ENCODE results near the gene ROCK2. TPM values are rescaled to one million over a fixed set of nuclear protein-coding genes. Genes with fewer than 3 reads are reported as not detected.

ROCK2 gene
- total RNA-seq, 2 donors from 2014 or later = 19.1 to 26.3 TPM

DNA sequence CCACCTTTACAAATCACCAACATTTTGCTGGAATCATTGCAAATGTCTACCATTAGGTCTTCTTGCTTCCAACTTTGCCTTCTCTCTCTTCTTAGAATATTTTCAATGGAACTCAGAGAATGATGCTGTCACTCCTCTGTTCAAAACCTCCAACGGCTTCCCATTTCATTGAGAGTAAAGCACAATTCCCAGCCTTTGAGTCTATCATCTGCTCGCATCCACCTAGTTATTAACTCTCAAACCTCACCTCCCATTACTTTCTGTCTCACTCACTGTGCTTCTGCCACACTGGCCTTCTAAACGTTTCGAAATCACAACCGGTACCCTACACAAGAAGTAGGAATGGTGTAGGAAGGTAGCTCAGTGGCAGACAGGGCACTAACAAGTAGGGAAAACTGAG is 40.0 kb downstream of the ROCK2 start:
- no peak overlapping the region for H3K4me3 Mint-ChIP-seq
- ATAC-seq = no peak
- no peaks in the 10 kb centered on the region for H3K27me3 Mint-ChIP-seq
- H3K4me1 Mint-ChIP-seq (ENCODE audit: low read depth in 2 of 2) = peaks cover 6 to 16% of the 10 kb centered on the region in 2 donors
- no peaks in the 10 kb centered on the region for H3K36me3 Mint-ChIP-seq
- H3K27ac Mint-ChIP-seq = no peak overlapping the region
- DNase-seq (ENCODE audit: low spot score) = no peak
- no peaks in the 10 kb centered on the region for H3K9me3 Mint-ChIP-seq

DNA sequence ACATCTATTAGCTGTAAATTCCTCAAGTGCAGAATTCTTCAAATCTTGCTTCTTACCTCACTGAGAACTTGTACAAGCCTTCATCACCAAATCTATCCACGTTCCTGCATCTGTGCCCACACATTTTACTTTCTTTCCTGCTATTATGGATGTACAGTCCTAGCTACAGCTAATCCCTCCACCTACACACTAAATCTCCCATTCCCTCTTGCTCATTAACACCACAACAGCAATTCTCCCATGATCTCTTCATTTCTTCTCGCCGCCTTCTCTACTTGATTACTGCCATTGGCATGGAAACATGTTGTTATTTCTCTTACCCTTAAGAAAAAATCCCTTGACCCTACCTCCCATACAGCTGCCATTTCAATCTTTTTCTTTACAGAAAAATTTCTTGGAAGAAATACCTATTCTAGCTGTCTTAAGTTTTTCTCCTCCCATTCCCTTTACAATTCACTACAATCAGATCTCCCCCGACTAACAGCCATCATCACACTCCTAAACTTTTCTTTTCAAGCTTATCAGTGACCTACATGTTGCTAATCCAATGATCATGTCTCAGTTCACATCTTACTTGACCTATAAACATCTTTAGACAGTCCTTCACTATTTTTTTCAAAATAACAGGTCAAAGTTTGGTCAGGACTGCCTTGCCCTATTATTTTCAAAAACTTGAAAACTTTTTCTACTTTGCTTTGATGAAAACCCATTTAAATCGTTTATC is 41.0 kb downstream of the ROCK2 start:
- H3K9me3 Mint-ChIP-seq = no peaks in the 10 kb centered on the region

DNA sequence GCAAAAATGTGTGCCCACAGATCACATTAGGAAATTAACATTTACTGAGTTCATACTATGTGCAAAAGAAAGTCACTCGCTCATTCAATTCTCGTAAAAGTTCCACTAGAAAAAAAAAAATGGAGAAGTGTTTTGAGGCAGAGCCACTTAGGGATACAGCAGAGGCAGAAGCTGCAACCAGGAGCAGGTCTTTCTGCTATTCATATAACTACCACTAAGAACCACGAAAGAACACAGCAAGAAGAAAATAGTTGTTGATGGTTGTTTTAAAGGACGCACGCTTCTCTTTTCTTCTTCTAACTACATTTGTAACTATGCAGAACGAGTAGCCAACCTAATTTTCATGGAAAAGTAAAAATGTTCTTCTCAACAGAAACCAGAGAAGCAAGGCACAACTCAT is 45.0 kb downstream of the ROCK2 start:
- H3K27me3 Mint-ChIP-seq = no peaks in the 10 kb centered on the region
- no peak overlapping the region for H3K27ac Mint-ChIP-seq
- H3K4me1 Mint-ChIP-seq (ENCODE audit: low read depth in 2 of 2) = peaks cover 6 to 12% of the 10 kb centered on the region in 2 donors
- ATAC-seq (no peak), DNase-seq (ENCODE audit: low spot score) (no peak)
- no peaks in the 10 kb centered on the region for H3K36me3 Mint-ChIP-seq
- no peak overlapping the region for H3K4me3 Mint-ChIP-seq
- H3K9me3 Mint-ChIP-seq = no peaks in the 10 kb centered on the region

More for the DNA sequence above, 41.0 kb downstream of the ROCK2 start:
- Mint-ChIP-seq H3K4me1 (ENCODE audit: low read depth in 2 of 2) (peaks cover 6 to 16% of the 10 kb centered on the region in 2 donors), H3K27me3 (no peaks in the 10 kb centered on the region), H3K27ac (no peak overlapping the region), H3K36me3 (no peaks in the 10 kb centered on the region), H3K4me3 (no peak overlapping the region)
- ATAC-seq = no peak
- DNase-seq (ENCODE audit: low spot score) = no peak

DNA sequence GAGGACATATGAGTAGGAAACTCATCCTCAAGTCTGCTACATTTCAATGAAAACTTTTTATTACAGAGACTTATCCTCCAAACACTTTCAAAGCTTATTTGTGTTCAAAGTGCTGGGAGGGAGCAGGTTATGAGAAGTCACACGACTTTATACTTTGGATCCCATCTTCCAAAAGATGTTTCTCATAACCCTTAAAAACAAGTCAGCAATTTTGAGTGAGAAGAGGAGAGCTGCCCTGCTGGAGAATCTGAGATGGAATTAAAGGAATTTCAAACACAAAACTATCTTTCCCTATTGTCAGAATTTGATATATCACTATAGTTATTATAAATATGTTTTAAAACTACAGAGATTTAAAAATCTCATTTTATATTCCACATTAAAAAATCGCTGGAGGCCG is 45.8 kb downstream of the ROCK2 start:
- Mint-ChIP-seq H3K9me3 (no peaks in the 10 kb centered on the region), H3K27me3 (no peaks in the 10 kb centered on the region), H3K4me3 (no peak overlapping the region), H3K36me3 (no peaks in the 10 kb centered on the region), H3K27ac (no peak overlapping the region), H3K4me1 (ENCODE audit: low read depth in 2 of 2) (peaks cover 6 to 12% of the 10 kb centered on the region in 2 donors)
- no peak for DNase-seq (ENCODE audit: low spot score)
- ATAC-seq = no peak

DNA sequence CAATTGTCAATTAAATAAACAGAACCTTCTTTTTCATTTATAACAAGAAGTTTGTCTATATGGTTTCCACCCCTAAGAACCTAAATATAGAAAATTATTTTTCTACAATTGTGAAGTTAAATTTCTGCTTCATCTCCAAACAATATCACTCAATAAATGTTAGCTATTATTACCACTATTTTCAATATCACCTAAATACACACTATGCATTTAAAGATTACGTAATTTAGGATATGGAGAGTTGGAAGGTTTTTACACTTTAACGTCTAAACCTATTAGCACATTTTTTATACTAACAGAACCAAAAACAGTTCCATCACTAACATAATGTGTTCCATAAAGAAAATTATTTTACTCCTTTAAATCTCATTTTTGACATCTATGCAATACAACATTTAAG is 48.0 kb downstream of the ROCK2 start:
- no peaks in the 10 kb centered on the region for H3K36me3 Mint-ChIP-seq
- H3K27ac Mint-ChIP-seq = no peak overlapping the region
- no peaks in the 10 kb centered on the region for H3K27me3 Mint-ChIP-seq
- no peak for DNase-seq (ENCODE audit: low spot score)
- no peak overlapping the region for H3K4me3 Mint-ChIP-seq
- H3K9me3 Mint-ChIP-seq = no peaks in the 10 kb centered on the region
- peaks cover 13 to 19% of the 10 kb centered on the region in 2 donors for H3K4me1 Mint-ChIP-seq (ENCODE audit: low read depth in 2 of 2)
- no peak for ATAC-seq

DNA sequence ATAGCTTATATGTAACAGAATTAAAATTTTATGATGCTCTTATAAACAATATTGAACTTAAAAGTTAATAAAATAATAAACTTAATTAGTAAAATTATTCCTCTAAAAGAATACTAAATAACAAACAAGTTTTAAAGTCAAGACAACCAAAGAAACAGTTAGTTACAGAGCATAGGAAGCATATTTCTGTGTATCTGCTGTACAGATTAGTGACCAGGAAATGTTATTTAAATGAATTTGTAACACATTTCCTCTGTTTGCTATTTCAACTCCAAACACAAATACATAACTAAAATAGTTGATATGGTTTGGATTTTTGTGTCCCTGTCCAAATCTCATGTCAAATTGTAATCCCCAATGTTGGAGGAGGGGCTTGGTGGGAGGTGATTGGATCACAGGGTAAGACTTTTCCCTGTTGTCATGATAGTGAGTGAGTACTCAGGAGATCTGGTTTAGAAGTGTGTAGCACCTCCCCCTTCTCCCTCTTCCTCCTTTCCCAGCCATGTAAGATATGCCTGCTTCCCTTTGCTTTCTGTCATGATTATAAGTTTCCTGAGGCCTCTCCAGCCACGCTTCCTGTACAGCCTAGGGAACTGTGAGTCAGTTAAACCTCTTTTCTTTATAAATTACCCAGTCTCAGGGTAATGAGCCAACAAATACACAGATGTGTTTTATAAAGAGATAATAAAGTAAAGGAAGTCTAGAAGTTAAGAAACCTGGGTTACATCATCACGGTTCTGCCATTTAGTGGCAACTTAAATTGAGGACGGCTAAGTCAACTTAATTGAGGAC is 51.8 kb downstream of the ROCK2 start:
- Mint-ChIP-seq H3K4me3 (no peak overlapping the region), H3K9me3 (no peaks in the 10 kb centered on the region), H3K27me3 (no peaks in the 10 kb centered on the region), H3K36me3 (no peaks in the 10 kb centered on the region), H3K27ac (peak overlapping the region in 1 of 2 donors; percentile 56), H3K4me1 (ENCODE audit: low read depth in 2 of 2) (peaks cover 13 to 33% of the 10 kb centered on the region in 2 donors)
- DNase-seq (ENCODE audit: low spot score) (no peak), ATAC-seq (no peak)

DNA sequence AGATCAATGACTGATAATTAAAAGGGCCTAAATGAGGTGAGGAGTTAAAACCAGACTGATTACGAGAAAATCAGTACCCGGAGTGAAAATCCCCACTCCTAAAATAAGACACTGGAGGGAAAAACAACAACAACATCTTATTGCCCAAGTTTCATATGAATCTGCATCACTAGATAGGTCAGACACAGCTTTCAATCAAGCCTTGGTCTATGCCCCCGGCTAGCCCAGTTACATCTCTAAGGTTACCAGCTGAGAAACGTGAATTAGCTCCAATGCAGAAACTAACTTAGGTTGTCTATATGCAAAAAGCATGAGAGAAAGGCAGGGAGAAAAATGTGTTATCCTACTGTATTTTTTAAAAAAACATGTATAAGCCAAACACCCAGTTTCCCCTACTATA is 53.7 kb downstream of the ROCK2 start:
- no peaks in the 10 kb centered on the region for H3K27me3 Mint-ChIP-seq
- DNase-seq (ENCODE audit: low spot score) (no peak), ATAC-seq (no peak)
- H3K36me3 Mint-ChIP-seq = no peaks in the 10 kb centered on the region
- H3K9me3 Mint-ChIP-seq = no peaks in the 10 kb centered on the region
- peaks cover 13 to 27% of the 10 kb centered on the region in 2 donors for H3K4me1 Mint-ChIP-seq (ENCODE audit: low read depth in 2 of 2)
- H3K4me3 Mint-ChIP-seq = no peak overlapping the region
- no peak overlapping the region for H3K27ac Mint-ChIP-seq

DNA sequence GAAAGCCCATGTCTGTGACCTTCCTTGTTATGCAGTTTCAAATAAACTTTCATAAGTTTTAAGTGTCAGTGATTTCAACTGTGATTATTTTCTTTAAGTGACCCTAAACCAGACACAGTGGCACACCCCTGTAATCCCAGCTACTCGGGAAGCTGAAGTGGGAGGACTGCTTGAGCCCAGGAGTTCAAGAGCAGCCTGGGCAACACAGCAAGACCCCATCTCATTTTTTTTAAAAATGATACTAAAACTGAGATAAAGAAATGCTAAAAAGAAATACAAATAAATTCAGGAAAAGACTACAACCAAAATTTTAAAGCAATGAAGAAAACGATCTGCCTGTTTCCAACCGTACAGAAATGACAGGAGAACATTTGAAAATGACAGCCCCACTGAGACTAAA is 54.2 kb downstream of the ROCK2 start:
- Mint-ChIP-seq H3K4me3 (no peak overlapping the region), H3K27me3 (no peaks in the 10 kb centered on the region), H3K27ac (no peak overlapping the region)

DNA sequence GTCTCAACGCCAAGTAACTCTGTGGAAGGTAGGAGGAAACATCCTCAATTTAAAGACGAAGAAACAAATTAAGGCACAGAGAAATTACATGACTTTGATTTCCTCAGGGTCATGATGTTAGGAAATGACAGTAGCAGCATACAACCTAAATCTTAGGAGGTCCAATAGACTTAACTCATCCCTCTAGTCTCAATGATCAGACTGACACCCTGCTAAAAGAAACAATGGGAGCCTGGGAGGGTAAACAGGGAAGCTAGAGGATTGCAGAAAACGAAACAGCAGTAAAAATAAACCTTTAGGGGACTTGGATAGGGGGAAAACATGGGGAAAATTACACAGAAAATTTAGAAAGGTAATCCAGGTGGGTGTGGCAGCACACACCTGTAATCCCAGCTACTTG is 56.0 kb downstream of the ROCK2 start:
- ATAC-seq (no peak), DNase-seq (ENCODE audit: low spot score) (no peak)
- Mint-ChIP-seq H3K27ac (no peak overlapping the region), H3K27me3 (no peaks in the 10 kb centered on the region), H3K4me3 (no peak overlapping the region), H3K4me1 (ENCODE audit: low read depth in 2 of 2) (peaks cover 13 to 21% of the 10 kb centered on the region in 2 donors), H3K9me3 (no peaks in the 10 kb centered on the region), H3K36me3 (peaks cover 15% of the 10 kb centered on the region)

More for the DNA sequence above, 54.2 kb downstream of the ROCK2 start:
- Mint-ChIP-seq H3K4me1 (ENCODE audit: low read depth in 2 of 2) (peaks cover 13 to 22% of the 10 kb centered on the region in 2 donors), H3K36me3 (peaks cover 4% of the 10 kb centered on the region), H3K9me3 (no peaks in the 10 kb centered on the region)
- DNase-seq (ENCODE audit: low spot score) = no peak
- no peak for ATAC-seq

DNA sequence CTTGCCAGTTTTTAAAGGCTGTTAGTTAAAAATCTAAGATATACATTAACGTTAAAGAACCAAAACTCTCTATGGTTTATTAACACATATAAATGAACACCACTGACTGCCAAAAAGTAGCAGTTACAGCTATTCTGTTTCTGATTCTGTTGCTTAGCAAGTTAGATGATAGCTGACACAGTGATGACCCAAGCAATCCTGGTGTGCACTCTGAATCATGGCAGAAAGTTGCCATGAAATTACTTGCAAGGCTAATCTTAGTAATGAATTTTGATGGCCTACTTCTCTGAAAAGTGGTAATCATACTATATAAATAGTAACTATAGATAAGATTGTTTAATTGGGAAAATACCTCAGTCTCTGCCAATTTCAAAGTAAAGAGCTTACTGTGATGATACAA is 57.7 kb downstream of the ROCK2 start:
- Mint-ChIP-seq H3K27ac (no peak overlapping the region), H3K27me3 (no peaks in the 10 kb centered on the region), H3K36me3 (peaks cover 22% of the 10 kb centered on the region), H3K9me3 (no peaks in the 10 kb centered on the region), H3K4me3 (no peak overlapping the region), H3K4me1 (ENCODE audit: low read depth in 2 of 2) (peaks cover 7 to 14% of the 10 kb centered on the region in 2 donors)
- ATAC-seq (no peak), DNase-seq (ENCODE audit: low spot score) (no peak)

DNA sequence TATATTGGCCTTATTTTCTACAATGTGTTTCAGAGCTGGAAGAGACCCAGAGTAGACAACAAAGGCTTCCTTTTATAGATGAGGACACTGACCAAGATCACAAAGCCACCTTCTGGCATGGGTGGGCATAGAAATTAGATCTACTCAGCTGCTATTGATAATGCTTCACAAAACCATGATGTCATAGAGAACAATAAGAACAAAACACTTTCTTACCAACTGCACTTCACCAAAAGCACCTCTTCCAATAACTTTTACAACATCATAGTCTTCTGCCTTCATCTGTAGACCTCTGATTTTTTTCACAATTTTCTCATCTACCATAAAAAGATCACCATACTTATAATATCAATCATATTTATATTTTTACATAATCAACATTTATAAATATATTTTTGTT is 58.1 kb downstream of the ROCK2 start:
- peaks cover 26% of the 10 kb centered on the region for H3K36me3 Mint-ChIP-seq
- H3K4me1 Mint-ChIP-seq (ENCODE audit: low read depth in 2 of 2) = peaks cover 5 to 15% of the 10 kb centered on the region in 2 donors
- H3K4me3 Mint-ChIP-seq = no peak overlapping the region
- no peak overlapping the region for H3K27ac Mint-ChIP-seq
- ATAC-seq = no peak
- no peaks in the 10 kb centered on the region for H3K9me3 Mint-ChIP-seq
- H3K27me3 Mint-ChIP-seq = no peaks in the 10 kb centered on the region
- DNase-seq (ENCODE audit: low spot score) = no peak

DNA sequence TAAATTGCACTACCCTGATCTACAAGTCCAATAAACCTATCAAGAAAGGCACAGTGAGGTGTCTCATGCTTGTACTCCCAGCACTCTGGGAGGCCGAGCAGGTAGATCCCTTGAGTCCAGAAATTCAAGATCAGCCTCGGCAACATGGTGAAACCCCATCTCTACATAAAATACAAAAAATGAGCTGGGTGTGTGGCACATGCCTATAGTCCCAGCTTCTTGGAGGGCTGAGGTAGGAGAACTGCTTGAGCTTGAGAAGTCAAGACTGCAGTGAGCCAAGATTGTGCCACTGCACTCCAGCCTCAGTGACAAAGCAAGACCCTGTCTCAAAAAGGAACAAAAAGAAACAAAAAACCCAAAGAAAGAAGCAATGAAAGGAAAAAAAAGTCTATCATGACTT is 58.9 kb downstream of the ROCK2 start:
- no peak overlapping the region for H3K27ac Mint-ChIP-seq
- H3K4me3 Mint-ChIP-seq = no peak overlapping the region
- no peaks in the 10 kb centered on the region for H3K27me3 Mint-ChIP-seq
- DNase-seq (ENCODE audit: low spot score) (no peak), ATAC-seq (no peak)
- H3K4me1 Mint-ChIP-seq (ENCODE audit: low read depth in 2 of 2) = peaks cover 8 to 18% of the 10 kb centered on the region in 2 donors
- peaks cover 28% of the 10 kb centered on the region for H3K36me3 Mint-ChIP-seq
- H3K9me3 Mint-ChIP-seq = no peaks in the 10 kb centered on the region

DNA sequence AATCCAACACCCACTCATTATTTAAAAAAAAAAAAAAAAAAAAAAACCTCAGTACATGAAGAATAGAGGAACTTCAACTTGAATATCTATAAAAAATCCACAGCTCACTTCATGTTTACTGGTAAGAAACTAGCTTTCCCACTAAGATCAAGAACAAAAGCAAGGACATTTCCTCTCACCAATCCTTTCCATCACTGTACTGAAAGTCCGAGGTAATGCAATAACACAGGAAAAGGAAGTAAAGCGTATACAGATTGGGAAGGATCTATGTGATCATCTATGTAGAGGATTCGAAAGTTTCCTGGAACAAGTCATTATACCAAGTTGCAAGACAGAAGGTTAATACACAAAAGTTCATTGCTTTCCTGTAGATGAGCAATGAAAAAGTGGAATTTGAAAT is 63.2 kb downstream of the ROCK2 start:
- no peaks in the 10 kb centered on the region for H3K9me3 Mint-ChIP-seq
- peaks cover 3 to 21% of the 10 kb centered on the region in 2 donors for H3K4me1 Mint-ChIP-seq (ENCODE audit: low read depth in 2 of 2)
- no peak overlapping the region for H3K27ac Mint-ChIP-seq
- no peak overlapping the region for H3K4me3 Mint-ChIP-seq
- H3K27me3 Mint-ChIP-seq = no peaks in the 10 kb centered on the region
- ATAC-seq = no peak
- H3K36me3 Mint-ChIP-seq = peaks cover 34% of the 10 kb centered on the region
- no peak for DNase-seq (ENCODE audit: low spot score)

DNA sequence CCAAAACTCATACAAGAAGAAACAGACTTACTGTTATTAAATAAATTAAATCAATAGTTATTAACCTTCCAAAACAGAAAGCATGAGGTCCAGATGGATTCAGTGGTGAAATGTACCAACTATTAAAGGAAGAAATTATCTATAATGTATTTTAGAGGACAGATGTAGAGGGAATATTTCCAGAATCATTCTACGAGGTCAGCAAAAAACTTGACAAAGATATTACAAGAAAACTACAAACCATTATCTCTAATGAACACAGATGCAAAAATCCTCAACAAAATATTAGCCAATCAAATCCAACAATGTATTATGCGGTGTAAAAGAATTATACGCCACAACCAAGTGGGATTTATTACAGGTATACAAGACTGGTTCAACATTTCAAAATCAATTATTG is 63.7 kb downstream of the ROCK2 start:
- H3K27me3 Mint-ChIP-seq = no peaks in the 10 kb centered on the region
- H3K36me3 Mint-ChIP-seq = peaks cover 34% of the 10 kb centered on the region
- no peak overlapping the region for H3K27ac Mint-ChIP-seq
- DNase-seq (ENCODE audit: low spot score) (no peak), ATAC-seq (no peak)
- H3K9me3 Mint-ChIP-seq = no peaks in the 10 kb centered on the region
- H3K4me1 Mint-ChIP-seq (ENCODE audit: low read depth in 2 of 2) = peaks cover 3 to 21% of the 10 kb centered on the region in 2 donors
- H3K4me3 Mint-ChIP-seq = no peak overlapping the region
